Measurements from ENCODE around the gene CWF19L1. TPM values are rescaled to one million over a fixed set of nuclear protein-coding genes. Genes with fewer than 3 reads are reported as not detected.
"Not testable (repeated sequence)": the region's sequence is repeated elsewhere in the genome, so short reads cannot be mapped to it uniquely, and the experiment has no call there.

Gene CWF19L1
- total RNA-seq (2014; rRNA removed; shearing (Covaris generic)), result 39.9 and 41.7 TPM in 2 replicates

- DNase-seq, result peak; percentile 87
- Histone ChIP-seq H3K27me3 (ENCODE audit: control insufficient read depth, insufficient read depth, low read length) (no peaks in the 10 kb centered on the region), H3K36me3 (replicated peaks; ENCODE audit: control insufficient read depth, insufficient read depth, low read length) (no peaks in the 10 kb centered on the region), H3K4me3 (ENCODE audit: insufficient read depth, low read depth, low read length) (peak within 1 kb of the TSS; percentile 97)
These were observed at the start of gene CWF19L1 for GRCh38 chr10:100267239-100268104. Gene CWF19L1 (minus strand): TSS chr10:100267638. CDS start chr10:100267593, 45 bp downstream.

GRCh38 chr10:100315615-100316014, 48.2 kb upstream of the CWF19L1 start:
- no peaks in the 10 kb centered on the region for H3K36me3 ChIP-seq (replicated peaks; ENCODE audit: control insufficient read depth, insufficient read depth, low read length)
- no peak for DNase-seq
- no peaks in the 10 kb centered on the region; the same call in 1 of the 2 replicates for H3K27me3 ChIP-seq (ENCODE audit: control insufficient read depth, insufficient read depth, low read length)
- no peak overlapping the region for H3K4me3 ChIP-seq (ENCODE audit: insufficient read depth, low read depth, low read length)

- H3K27me3 ChIP-seq (ENCODE audit: control insufficient read depth, insufficient read depth, low read length), result no peaks in the 10 kb centered on the region; the same call in 1 of the 2 replicates
These were observed 43.9 kb upstream of the CWF19L1 start for GRCh38 chr10:100311298-100311697.

GRCh38 chr10:100307684-100308083, 40.2 kb upstream of the CWF19L1 start:
- H3K4me3 ChIP-seq (ENCODE audit: insufficient read depth, low read depth, low read length), result no peak overlapping the region
- no peaks in the 10 kb centered on the region; the same call in 1 of the 2 replicates for H3K27me3 ChIP-seq (ENCODE audit: control insufficient read depth, insufficient read depth, low read length)

More at GRCh38 chr10:100311298-100311697, 43.9 kb upstream of the CWF19L1 start:
- no peak for DNase-seq
- Histone ChIP-seq H3K36me3 (replicated peaks; ENCODE audit: control insufficient read depth, insufficient read depth, low read length) (no peaks in the 10 kb centered on the region), H3K4me3 (ENCODE audit: insufficient read depth, low read depth, low read length) (no peak overlapping the region)

GRCh38 chr10:100306861-100307260, 39.4 kb upstream of the CWF19L1 start:
- Histone ChIP-seq H3K36me3 (replicated peaks; ENCODE audit: control insufficient read depth, insufficient read depth, low read length) (no peaks in the 10 kb centered on the region), H3K4me3 (ENCODE audit: insufficient read depth, low read depth, low read length) (no peak overlapping the region), H3K27me3 (ENCODE audit: control insufficient read depth, insufficient read depth, low read length) (no peaks in the 10 kb centered on the region; the same call in 1 of the 2 replicates)
- DNase-seq, result no peak

More at GRCh38 chr10:100307684-100308083, 40.2 kb upstream of the CWF19L1 start:
- H3K36me3 ChIP-seq (replicated peaks; ENCODE audit: control insufficient read depth, insufficient read depth, low read length), result no peaks in the 10 kb centered on the region
- no peak for DNase-seq

GRCh38 chr10:100304414-100304813, 37.0 kb upstream of the CWF19L1 start:
- Histone ChIP-seq H3K27me3 (ENCODE audit: control insufficient read depth, insufficient read depth, low read length) (no peaks in the 10 kb centered on the region; the same call in 1 of the 2 replicates), H3K36me3 (replicated peaks; ENCODE audit: control insufficient read depth, insufficient read depth, low read length) (no peaks in the 10 kb centered on the region), H3K4me3 (ENCODE audit: insufficient read depth, low read depth, low read length) (no peak overlapping the region)
- no peak for DNase-seq

GRCh38 chr10:100303724-100304319, 36.4 kb upstream of the CWF19L1 start:
- H3K4me3 ChIP-seq (ENCODE audit: insufficient read depth, low read depth, low read length), result no peak overlapping the region
- peak; percentile 61 for DNase-seq

GRCh38 chr10:100301123-100301522, 33.7 kb upstream of the CWF19L1 start:
- not testable (repeated sequence) for H3K36me3 ChIP-seq (replicated peaks; ENCODE audit: control insufficient read depth, insufficient read depth, low read length); DNase-seq; H3K27me3 ChIP-seq (ENCODE audit: control insufficient read depth, insufficient read depth, low read length); H3K4me3 ChIP-seq (ENCODE audit: insufficient read depth, low read depth, low read length)

More at GRCh38 chr10:100303724-100304319, 36.4 kb upstream of the CWF19L1 start:
- H3K36me3 ChIP-seq (replicated peaks; ENCODE audit: control insufficient read depth, insufficient read depth, low read length), result no peaks in the 10 kb centered on the region
- no peaks in the 10 kb centered on the region; the same call in 1 of the 2 replicates for H3K27me3 ChIP-seq (ENCODE audit: control insufficient read depth, insufficient read depth, low read length)

GRCh38 chr10:100297242-100297641, 29.8 kb upstream of the CWF19L1 start:
- Histone ChIP-seq H3K27me3 (ENCODE audit: control insufficient read depth, insufficient read depth, low read length) (no peaks in the 10 kb centered on the region; the same call in 1 of the 2 replicates), H3K36me3 (replicated peaks; ENCODE audit: control insufficient read depth, insufficient read depth, low read length) (no peaks in the 10 kb centered on the region)
- no peak for DNase-seq

GRCh38 chr10:100293066-100293465, 25.6 kb upstream of the CWF19L1 start:
- no peaks in the 10 kb centered on the region for H3K36me3 ChIP-seq (replicated peaks; ENCODE audit: control insufficient read depth, insufficient read depth, low read length)
- DNase-seq, result no peak
- peaks cover 2% of the 10 kb centered on the region; the same call in 1 of the 2 replicates for H3K27me3 ChIP-seq (ENCODE audit: control insufficient read depth, insufficient read depth, low read length)
- no peak overlapping the region for H3K4me3 ChIP-seq (ENCODE audit: insufficient read depth, low read depth, low read length)

More at GRCh38 chr10:100297242-100297641, 29.8 kb upstream of the CWF19L1 start:
- H3K4me3 ChIP-seq (ENCODE audit: insufficient read depth, low read depth, low read length), result no peak overlapping the region

GRCh38 chr10:100292300-100292699, 24.9 kb upstream of the CWF19L1 start:
- H3K4me3 ChIP-seq (ENCODE audit: insufficient read depth, low read depth, low read length); H3K36me3 ChIP-seq (replicated peaks; ENCODE audit: control insufficient read depth, insufficient read depth, low read length); DNase-seq; H3K27me3 ChIP-seq (ENCODE audit: control insufficient read depth, insufficient read depth, low read length): not testable (repeated sequence)

- no peak for DNase-seq
- Histone ChIP-seq H3K27me3 (ENCODE audit: control insufficient read depth, insufficient read depth, low read length) (peaks cover 2% of the 10 kb centered on the region; the same call in 1 of the 2 replicates), H3K4me3 (ENCODE audit: insufficient read depth, low read depth, low read length) (no peak overlapping the region), H3K36me3 (replicated peaks; ENCODE audit: control insufficient read depth, insufficient read depth, low read length) (no peaks in the 10 kb centered on the region)
These were observed 23.9 kb upstream of the CWF19L1 start for GRCh38 chr10:100291356-100291755.

- H3K27me3 ChIP-seq (ENCODE audit: control insufficient read depth, insufficient read depth, low read length), result peaks cover 2% of the 10 kb centered on the region; the same call in 1 of the 2 replicates
- DNase-seq, result no peak
- H3K4me3 ChIP-seq (ENCODE audit: insufficient read depth, low read depth, low read length), result no peak overlapping the region
- no peaks in the 10 kb centered on the region; the same call in 1 of the 2 replicates for H3K36me3 ChIP-seq (replicated peaks; ENCODE audit: control insufficient read depth, insufficient read depth, low read length)
These were observed 22.2 kb upstream of the CWF19L1 start for GRCh38 chr10:100289641-100290040.

GRCh38 chr10:100288196-100288595, 20.8 kb upstream of the CWF19L1 start:
- no peak for DNase-seq
- peaks cover 2% of the 10 kb centered on the region for H3K36me3 ChIP-seq (replicated peaks; ENCODE audit: control insufficient read depth, insufficient read depth, low read length)
- peaks cover 2% of the 10 kb centered on the region; the same call in 1 of the 2 replicates for H3K27me3 ChIP-seq (ENCODE audit: control insufficient read depth, insufficient read depth, low read length)
- H3K4me3 ChIP-seq (ENCODE audit: insufficient read depth, low read depth, low read length), result no peak overlapping the region
